ENCODE measurements around the gene POMC. TPM values are rescaled to one million over a fixed set of nuclear protein-coding genes. Genes with fewer than 3 reads are reported as not detected.

POMC gene
- total RNA-seq, 4 donors from 2014 or later, result 1.4 to 26.9 (median 6.4) TPM

GRCh38 chr2:25201794-25202193, 33.4 kb upstream of the POMC start:
- Histone ChIP-seq H3K9me3 (no peaks in the 10 kb centered on the region), H3K4me1 (no peaks in the 10 kb centered on the region), H3K36me3 (no peaks in the 10 kb centered on the region), H3K27ac (no peak overlapping the region), H3K27me3 (no peaks in the 10 kb centered on the region), H3K4me3 (no peak overlapping the region)
- intact Hi-C loops (cut with DNase I; ENCODE audit: low total_unique reads), result no loop called here
- no peak for TF ChIP-seq POLR2A (IDR thresholded peaks at IDR 0.05)
- TF ChIP-seq, protein P1, sequence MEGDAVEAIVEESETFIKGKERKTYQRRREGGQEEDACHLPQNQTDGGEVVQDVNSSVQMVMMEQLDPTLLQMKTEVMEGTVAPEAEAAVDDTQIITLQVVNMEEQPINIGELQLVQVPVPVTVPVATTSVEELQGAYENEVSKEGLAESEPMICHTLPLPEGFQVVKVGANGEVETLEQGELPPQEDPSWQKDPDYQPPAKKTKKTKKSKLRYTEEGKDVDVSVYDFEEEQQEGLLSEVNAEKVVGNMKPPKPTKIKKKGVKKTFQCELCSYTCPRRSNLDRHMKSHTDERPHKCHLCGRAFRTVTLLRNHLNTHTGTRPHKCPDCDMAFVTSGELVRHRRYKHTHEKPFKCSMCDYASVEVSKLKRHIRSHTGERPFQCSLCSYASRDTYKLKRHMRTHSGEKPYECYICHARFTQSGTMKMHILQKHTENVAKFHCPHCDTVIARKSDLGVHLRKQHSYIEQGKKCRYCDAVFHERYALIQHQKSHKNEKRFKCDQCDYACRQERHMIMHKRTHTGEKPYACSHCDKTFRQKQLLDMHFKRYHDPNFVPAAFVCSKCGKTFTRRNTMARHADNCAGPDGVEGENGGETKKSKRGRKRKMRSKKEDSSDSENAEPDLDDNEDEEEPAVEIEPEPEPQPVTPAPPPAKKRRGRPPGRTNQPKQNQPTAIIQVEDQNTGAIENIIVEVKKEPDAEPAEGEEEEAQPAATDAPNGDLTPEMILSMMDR (IDR thresholded peaks at IDR 0.05), result no peak
- no peak for DNase-seq

DNA sequence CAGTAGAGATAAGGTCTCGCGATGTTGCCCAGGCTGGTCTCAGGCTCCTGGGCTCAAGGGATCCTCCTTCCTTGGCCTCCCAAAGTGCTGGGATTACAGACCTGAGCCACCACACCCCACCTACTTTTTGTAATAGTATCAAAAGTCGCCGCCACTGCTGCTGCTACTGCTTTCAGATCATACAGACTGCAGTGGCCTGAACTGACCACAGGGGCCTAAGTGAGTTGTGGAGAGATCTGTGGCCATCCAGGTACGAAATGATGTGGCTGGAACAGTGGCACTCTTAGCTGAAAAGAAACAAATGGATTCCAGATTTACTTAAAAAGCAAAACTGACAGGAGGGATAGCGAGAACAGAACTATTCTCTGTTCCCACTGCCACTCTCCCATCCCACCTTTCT, 32.9 kb upstream of the POMC start:
- no peak for TF ChIP-seq POLR2A (IDR thresholded peaks at IDR 0.05)
- TF ChIP-seq, protein P1 (IDR thresholded peaks at IDR 0.05), result no peak
- Histone ChIP-seq H3K4me3 (no peak overlapping the region), H3K36me3 (no peaks in the 10 kb centered on the region), H3K9me3 (no peaks in the 10 kb centered on the region), H3K27ac (no peak overlapping the region), H3K27me3 (no peaks in the 10 kb centered on the region), H3K4me1 (no peaks in the 10 kb centered on the region)
- intact Hi-C loops (cut with DNase I; ENCODE audit: low total_unique reads), result no loop called here
- no peak for DNase-seq

GRCh38 chr2:25198576-25198975, 30.2 kb upstream of the POMC start:
- TF ChIP-seq POLR2A (IDR thresholded peaks at IDR 0.05), result no peak
- TF ChIP-seq, protein P1 (IDR thresholded peaks at IDR 0.05), result no peak
- no peak overlapping the region for H3K27ac ChIP-seq
- intact Hi-C loops (cut with DNase I; ENCODE audit: low total_unique reads), result no loop called here
- no peaks in the 10 kb centered on the region for H3K4me1 ChIP-seq
- no peaks in the 10 kb centered on the region for H3K9me3 ChIP-seq
- no peak overlapping the region for H3K4me3 ChIP-seq
- H3K27me3 ChIP-seq, result no peaks in the 10 kb centered on the region
- no peaks in the 10 kb centered on the region for H3K36me3 ChIP-seq
- DNase-seq, result no peak

DNA sequence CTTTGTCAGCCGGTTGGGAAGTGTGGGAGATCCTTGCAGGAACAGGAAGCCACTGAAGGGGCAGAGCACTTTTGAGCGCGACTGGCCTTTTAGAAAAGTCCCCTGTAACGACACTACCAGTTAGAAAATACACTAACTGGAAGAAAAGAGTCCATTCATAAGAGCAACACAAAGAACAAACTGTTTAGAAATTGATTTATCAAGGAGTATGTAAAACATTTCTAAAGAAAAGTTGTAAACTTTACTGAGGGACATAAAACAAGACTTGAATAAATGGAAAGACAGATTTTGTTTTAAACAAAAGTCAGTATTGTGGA, 29.8 kb upstream of the POMC start:
- H3K27me3 ChIP-seq, result no peaks in the 10 kb centered on the region
- H3K4me3 ChIP-seq, result no peak overlapping the region
- no peak for DNase-seq
- no peaks in the 10 kb centered on the region for H3K9me3 ChIP-seq
- TF ChIP-seq, protein P1 (IDR thresholded peaks at IDR 0.05), result no peak
- TF ChIP-seq POLR2A (IDR thresholded peaks at IDR 0.05), result no peak
- H3K4me1 ChIP-seq, result no peaks in the 10 kb centered on the region
- H3K36me3 ChIP-seq, result no peaks in the 10 kb centered on the region
- no peak overlapping the region for H3K27ac ChIP-seq
- intact Hi-C loops (cut with DNase I; ENCODE audit: low total_unique reads), result no loop called here

GRCh38 chr2:25197336-25198208, 29.2 kb upstream of the POMC start:
- Histone ChIP-seq H3K4me1 (no peaks in the 10 kb centered on the region), H3K9me3 (no peaks in the 10 kb centered on the region), H3K27ac (no peak overlapping the region), H3K27me3 (no peaks in the 10 kb centered on the region), H3K4me3 (no peak overlapping the region), H3K36me3 (no peaks in the 10 kb centered on the region)
- TF ChIP-seq, protein P1 (IDR thresholded peaks at IDR 0.05), result no peak
- no peak for TF ChIP-seq POLR2A (IDR thresholded peaks at IDR 0.05)
- no peak for DNase-seq
- intact Hi-C loops (cut with DNase I; ENCODE audit: low total_unique reads), result no loop called here
